Suprapubic skin (tissue), 4 donors: ENCODE measurements around the gene SLC25A24. TPM values are rescaled to one million over a fixed set of nuclear protein-coding genes. Genes with fewer than 3 reads are reported as not detected.
"Not testable (repeated sequence)": the region's sequence is repeated elsewhere in the genome, so short reads cannot be mapped to it uniquely, and the experiment has no call there.

Source experiments
- DNase-seq, 2 donors: peaks; one replicate each; pipeline ENCODE4 v3.0.0-alpha.2; 2019; ENCODE audit warnings: low spot score in 2 of 2
- H3K27ac ChIP-seq: fragments of 200-600 bp; sonication (generic); one replicate; pipeline ENCODE4 v1.5.1; 2019
- H3K27me3 ChIP-seq: fragments of 200-600 bp; sonication (generic); one replicate; pipeline ENCODE4 v1.5.1; 2019
- H3K36me3 ChIP-seq: fragments of 200-600 bp; sonication (generic); one replicate; pipeline ENCODE4 v1.5.1; 2019
- H3K4me1 ChIP-seq: fragments of 200-600 bp; sonication (generic); one replicate; pipeline ENCODE4 v1.5.1; 2019
- H3K4me3 ChIP-seq: fragments of 200-600 bp; sonication (generic); one replicate; pipeline ENCODE4 v1.5.1; 2019; ENCODE audit warnings: mild to moderate bottlenecking
- H3K9me3 ChIP-seq: fragments of 200-600 bp; sonication (generic); one replicate; pipeline ENCODE4 v1.5.1; 2019
- CTCF ChIP-seq, 2 donors: fragments of 200-600 bp in 1 of 2; fragments of 450-650 bp in 1 of 2; sonication (generic) in 1 of 2; IDR thresholded peaks; one replicate each; pipeline ENCODE4 v1.5.1; 2016 to 2019; ENCODE audit warnings: antibody characterized with exemption in 2 of 2, mild to moderate bottlenecking in 1 of 2, moderate library complexity in 1 of 2
- EP300 ChIP-seq: sonication (generic); formaldehyde crosslinking; IDR thresholded peaks from one replicate; pipeline ENCODE4 v1.6.1; 2017; ENCODE audit warnings: antibody characterized with exemption
- POLR2A ChIP-seq, 2 donors: fragments of 450-650 bp; IDR thresholded peaks; one replicate each; pipeline ENCODE4 v1.6.1; 2017; ENCODE audit warnings: antibody characterized with exemption in 2 of 2, mild to moderate bottlenecking in 2 of 2, moderate library complexity in 2 of 2
- POLR2AphosphoS5 ChIP-seq, 3 donors: sonication (generic); formaldehyde crosslinking; IDR thresholded peaks; one replicate each; pipeline ENCODE4 v1.6.1; 2017; ENCODE audit warnings: antibody characterized with exemption in 3 of 3
- WGBS: methylation state at CpG from one replicate; pipeline ENCODE4 v1.1.5; 2018; 5-methylcytosine and 5-hydroxymethylcytosine counted together
- total RNA-seq, 4 donors: library from RNA; depleted of rRNA; stranded (reverse); fragments of >200 nt; gene quantifications; one replicate each; pipeline ENCODE4 v1.1.0, GENCODE V29; 2016

The SLC25A24 gene
- total RNA-seq, 4 donors from 2014 or later: 13.6 to 17.7 (median 16.2) TPM

GRCh38 chr1:108158893-108159453, 41.2 kb downstream of the SLC25A24 start:
- WGBS: 94% methylated on average over 7 of the region's 7 CpGs
- no peaks in the 10 kb centered on the region for H3K4me1 ChIP-seq
- no peak overlapping the region for H3K4me3 ChIP-seq
- peaks cover 33% of the 10 kb centered on the region for H3K36me3 ChIP-seq
- no peak overlapping the region for H3K27ac ChIP-seq
- H3K9me3 ChIP-seq: no peaks in the 10 kb centered on the region
- DNase-seq: no peak
- no peaks in the 10 kb centered on the region for H3K27me3 ChIP-seq
- TF ChIP-seq EP300 (no peak), POLR2A (IDR thresholded peaks at IDR 0.05) (no peak), CTCF (IDR thresholded peaks at IDR 0.05) (no peak), POLR2AphosphoS5 (IDR thresholded peaks at IDR 0.05) (no peak)

DNA sequence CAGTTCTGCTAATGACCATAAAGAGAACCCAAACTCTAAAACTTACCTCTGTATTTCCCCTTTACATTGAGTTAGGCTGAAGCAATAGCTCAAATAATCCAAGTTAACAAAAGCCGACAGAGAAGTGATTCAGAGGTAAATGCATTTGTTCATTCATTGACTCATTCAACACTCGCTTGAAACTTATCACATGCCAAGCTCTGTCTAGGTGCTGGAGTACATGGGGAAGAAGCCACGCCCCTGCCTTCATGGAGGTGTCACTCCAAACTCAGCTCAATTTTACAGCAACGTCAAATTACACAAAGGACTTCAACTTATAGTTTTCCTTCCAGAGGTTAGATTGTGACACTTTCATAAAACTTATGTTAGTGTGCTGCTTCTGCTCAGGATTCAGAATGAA, 45.8 kb downstream of the SLC25A24 start:
- TF ChIP-seq CTCF (IDR thresholded peaks at IDR 0.05) (no peak), POLR2A (IDR thresholded peaks at IDR 0.05) (no peak), POLR2AphosphoS5 (IDR thresholded peaks at IDR 0.05) (no peak), EP300 (no peak)
- DNase-seq: no peak
- 73% methylated on average over 4 of the region's 4 CpGs for WGBS
- Histone ChIP-seq H3K36me3 (peaks cover 63% of the 10 kb centered on the region), H3K9me3 (no peaks in the 10 kb centered on the region), H3K27ac (no peak overlapping the region), H3K4me3 (no peak overlapping the region), H3K4me1 (no peaks in the 10 kb centered on the region), H3K27me3 (no peaks in the 10 kb centered on the region)

GRCh38 chr1:108152782-108153222, 47.3 kb downstream of the SLC25A24 start:
- H3K27ac ChIP-seq: no peak overlapping the region
- no peak for DNase-seq
- H3K4me3 ChIP-seq: no peak overlapping the region
- 93% methylated on average over 1 of the region's 1 CpG for WGBS
- no peaks in the 10 kb centered on the region for H3K27me3 ChIP-seq
- peaks cover 76% of the 10 kb centered on the region for H3K36me3 ChIP-seq
- TF ChIP-seq EP300 (no peak), CTCF (IDR thresholded peaks at IDR 0.05) (no peak), POLR2AphosphoS5 (IDR thresholded peaks at IDR 0.05) (no peak), POLR2A (IDR thresholded peaks at IDR 0.05) (no peak)
- H3K4me1 ChIP-seq: no peaks in the 10 kb centered on the region
- H3K9me3 ChIP-seq: no peaks in the 10 kb centered on the region

- Histone ChIP-seq H3K36me3 (peaks cover 76% of the 10 kb centered on the region), H3K4me3 (no peak overlapping the region), H3K27me3 (no peaks in the 10 kb centered on the region), H3K4me1 (no peaks in the 10 kb centered on the region), H3K9me3 (no peaks in the 10 kb centered on the region), H3K27ac (no peak overlapping the region)
- TF ChIP-seq CTCF (IDR thresholded peaks at IDR 0.05) (no peak), POLR2AphosphoS5 (IDR thresholded peaks at IDR 0.05) (no peak), EP300 (no peak), POLR2A (IDR thresholded peaks at IDR 0.05) (no peak)
- 100% methylated on average over 1 of the region's 1 CpG for WGBS
- no peak for DNase-seq
Measured at GRCh38 chr1:108151548-108151947, 48.6 kb downstream of the SLC25A24 start.

- Histone ChIP-seq H3K27me3 (no peaks in the 10 kb centered on the region), H3K27ac (no peak overlapping the region), H3K36me3 (peaks cover 70% of the 10 kb centered on the region), H3K9me3 (peaks cover under 1% of the 10 kb centered on the region), H3K4me3 (no peak overlapping the region), H3K4me1 (no peaks in the 10 kb centered on the region)
- WGBS: 66% methylated on average over 3 of the region's 3 CpGs
- TF ChIP-seq POLR2AphosphoS5 (IDR thresholded peaks at IDR 0.05) (no peak), POLR2A (IDR thresholded peaks at IDR 0.05) (no peak), CTCF (IDR thresholded peaks at IDR 0.05) (no peak), EP300 (no peak)
- DNase-seq: no peak
Measured at GRCh38 chr1:108149796-108150467, 50.2 kb downstream of the SLC25A24 start.

- not testable (repeated sequence) for H3K9me3 ChIP-seq, DNase-seq, H3K4me3 ChIP-seq, H3K4me1 ChIP-seq, H3K27me3 ChIP-seq, H3K27ac ChIP-seq
- WGBS: 100% methylated on average over 1 of the region's 1 CpG
- H3K36me3 ChIP-seq: peaks cover 33% of the 10 kb centered on the region
Measured at GRCh38 chr1:108144569-108144968, 55.6 kb downstream of the SLC25A24 start.
